SK-N-DZ (cell line): Measurements from ENCODE around the gene AQP4. TPM values are rescaled to one million over a fixed set of nuclear protein-coding genes. Genes with fewer than 3 reads are reported as not detected.
A peak's percentile ranks its signal among the peaks of the same experiment; 100 is the strongest.

ENCODE experiments used
- DNase-seq: peaks from one replicate; pipeline ENCODE4 v3.0.0-alpha.2; 2015; ENCODE audit warnings: low spot score
- polyA plus RNA-seq, 2 experiments: library from polyadenylated mRNA; depleted of rRNA; stranded (reverse); fragments of >200 nt; gene quantifications; 2 replicates each; pipeline ENCODE4 v1.2.3, GENCODE V29; 2014

Gene AQP4, protein sequence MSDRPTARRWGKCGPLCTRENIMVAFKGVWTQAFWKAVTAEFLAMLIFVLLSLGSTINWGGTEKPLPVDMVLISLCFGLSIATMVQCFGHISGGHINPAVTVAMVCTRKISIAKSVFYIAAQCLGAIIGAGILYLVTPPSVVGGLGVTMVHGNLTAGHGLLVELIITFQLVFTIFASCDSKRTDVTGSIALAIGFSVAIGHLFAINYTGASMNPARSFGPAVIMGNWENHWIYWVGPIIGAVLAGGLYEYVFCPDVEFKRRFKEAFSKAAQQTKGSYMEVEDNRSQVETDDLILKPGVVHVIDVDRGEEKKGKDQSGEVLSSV
- 0.87 and 6.3 TPM in 2 replicates for polyA plus RNA-seq (2014; cell fraction: cytosol; rRNA removed)
- polyA plus RNA-seq (2014; cell fraction: nucleus; rRNA removed) = 0.85 and 1.4 TPM in 2 replicates

DNA sequence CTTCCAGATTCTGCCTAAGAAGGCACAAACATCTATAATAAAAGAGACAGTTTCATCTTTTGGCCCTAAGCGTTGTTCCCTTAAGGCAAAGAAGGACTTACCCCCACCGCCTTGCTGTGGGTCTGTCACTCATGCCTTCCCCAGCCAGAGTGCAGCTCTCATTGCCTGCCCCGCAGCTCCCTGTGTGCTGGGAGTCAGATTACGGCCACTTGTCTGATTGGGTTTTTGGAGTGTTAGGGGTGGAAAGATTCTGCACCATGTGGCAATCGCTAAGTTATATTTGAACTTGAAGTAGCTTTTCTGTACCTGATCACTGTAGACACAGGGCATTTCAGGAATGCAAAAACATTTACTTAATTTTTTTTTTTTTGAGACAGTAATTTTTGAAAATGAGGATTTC is at the start of gene AQP4:
TSS of gene AQP4 (minus strand) at position 151 of the 400 bp plus-strand sequence. CDS start at position 133, 18 bp downstream.
- DNase-seq = no peak

DNA sequence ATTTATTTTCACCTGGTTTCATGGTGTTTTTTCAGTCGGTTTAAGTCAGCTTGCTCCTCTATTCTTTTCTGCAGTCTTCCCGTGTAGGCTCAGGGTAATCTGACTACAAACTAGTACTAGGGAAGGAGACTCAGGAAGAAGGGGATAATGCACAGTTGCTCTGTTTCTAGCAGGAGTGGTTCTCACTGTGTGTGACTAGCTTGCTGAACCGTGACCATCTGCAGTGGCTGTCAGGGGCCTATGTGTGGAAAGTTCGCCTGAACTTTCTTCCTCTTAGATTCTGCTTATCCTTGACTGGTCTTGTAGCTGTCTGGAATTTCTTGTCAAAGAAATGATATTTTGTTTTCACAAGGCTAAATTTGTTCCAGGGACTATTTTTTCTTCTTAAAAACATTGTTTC is 46.3 kb upstream of the AQP4 start:
- no peak for DNase-seq

DNA sequence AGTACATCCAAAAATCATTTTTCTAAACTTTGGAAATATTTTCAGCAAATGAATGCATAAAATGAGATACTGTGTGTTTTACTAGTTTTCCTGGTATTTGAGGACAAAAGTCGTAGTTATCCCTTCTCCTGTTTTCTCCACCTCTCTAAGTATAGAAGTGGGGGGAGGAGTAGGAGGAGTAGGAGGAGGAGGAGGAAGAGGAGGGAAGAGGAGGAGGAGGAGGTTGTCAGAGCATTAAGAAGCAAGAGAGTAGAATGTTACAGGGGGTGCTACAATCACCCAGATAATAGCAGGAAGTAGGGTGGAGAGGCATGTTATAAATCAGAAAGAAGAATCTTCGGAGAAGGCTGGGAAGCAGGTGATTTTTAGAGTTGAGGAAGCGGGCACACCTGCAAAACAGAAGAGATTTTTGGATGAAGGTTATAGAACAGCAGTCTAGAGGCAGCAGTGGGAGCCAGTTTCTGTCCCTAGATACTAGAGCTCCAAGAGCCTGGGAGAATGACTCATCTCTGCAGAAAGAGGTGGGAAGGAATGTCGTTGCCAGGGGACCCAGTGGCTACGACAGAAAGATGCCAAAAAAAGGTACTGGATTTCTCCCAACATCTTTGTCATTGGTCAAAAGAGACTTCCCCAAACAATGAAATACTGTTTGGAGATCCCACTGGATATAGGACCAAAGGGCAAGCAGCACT is 44.2 kb upstream of the AQP4 start:
- DNase-seq = no peak

DNA sequence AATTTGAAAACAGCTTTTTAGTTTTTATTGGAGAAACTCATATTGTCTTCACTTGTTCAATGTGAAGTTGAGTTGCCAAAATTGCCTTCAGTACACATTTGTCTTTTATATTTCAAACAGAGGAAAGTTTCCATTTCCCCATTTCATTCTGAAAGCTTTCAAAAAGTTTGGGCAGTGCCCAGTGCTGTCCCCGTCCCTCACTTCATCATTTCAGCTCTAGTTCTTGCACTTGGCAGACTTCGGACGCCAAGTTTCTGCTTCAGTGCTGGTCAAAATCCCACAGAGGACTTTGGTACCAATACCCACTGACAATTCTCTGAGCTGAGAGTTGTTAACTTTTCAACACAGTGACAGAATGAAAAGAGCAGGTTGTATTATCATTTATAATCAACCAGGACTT is 43.4 kb upstream of the AQP4 start:
- no peak for DNase-seq

DNA sequence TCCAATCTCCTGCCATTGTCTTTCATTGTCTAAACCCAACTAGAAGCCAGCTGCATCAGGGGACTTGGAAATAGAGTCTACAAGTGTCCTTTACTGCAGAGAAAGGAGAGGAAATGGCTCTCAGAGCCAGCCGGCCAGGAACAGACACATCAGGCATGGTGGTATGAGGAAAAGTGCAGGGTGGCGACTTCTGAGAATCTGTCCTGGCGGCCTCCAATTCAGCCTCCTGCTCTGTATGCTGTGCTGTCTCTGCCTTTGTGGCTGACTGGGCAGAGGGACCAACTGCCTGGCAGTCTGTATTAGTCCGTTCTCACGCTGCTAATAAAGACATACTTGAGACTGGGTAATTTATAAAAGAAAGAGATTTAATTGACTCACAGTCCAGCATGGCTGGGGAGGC is 36.8 kb upstream of the AQP4 start:
- DNase-seq = no peak

DNA sequence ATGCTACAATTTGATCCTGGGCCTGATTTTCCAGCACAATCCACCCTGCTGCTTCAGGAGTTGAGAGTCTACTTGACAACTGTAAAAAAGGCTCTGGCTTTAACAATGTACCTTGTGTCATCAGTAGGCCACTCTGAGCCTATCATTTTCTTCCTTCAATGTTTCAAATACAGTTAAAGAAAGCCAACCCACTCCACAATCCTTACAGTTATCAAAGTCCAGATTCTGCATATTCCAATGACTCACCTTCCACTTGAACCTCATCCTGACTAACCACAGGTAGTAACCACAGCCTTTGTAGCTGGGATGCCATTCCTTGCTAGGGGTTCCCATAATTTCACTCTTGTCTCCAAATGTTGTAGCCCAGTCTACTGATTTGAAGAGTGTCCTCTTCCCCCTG is 35.5 kb upstream of the AQP4 start:
- DNase-seq = no peak

DNA sequence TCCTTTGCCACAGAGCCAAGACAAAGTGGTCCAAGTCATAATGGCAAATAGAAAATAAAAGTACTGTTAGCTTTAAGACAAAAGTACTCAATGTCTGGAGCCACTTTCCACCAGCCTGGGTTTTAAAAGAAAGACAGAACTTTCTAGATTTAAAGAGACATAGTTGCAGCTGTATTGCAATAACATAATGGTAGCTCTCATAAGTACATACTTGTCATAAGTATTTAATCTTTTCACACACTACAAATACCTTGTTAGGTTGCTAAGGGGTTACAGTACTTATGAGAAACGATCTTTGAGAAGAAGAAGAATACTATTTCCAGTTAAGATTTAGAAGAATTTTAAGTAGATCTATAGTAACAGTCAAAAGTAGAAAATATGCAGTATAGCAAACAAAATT is 28.9 kb upstream of the AQP4 start:
- DNase-seq = no peak

DNA sequence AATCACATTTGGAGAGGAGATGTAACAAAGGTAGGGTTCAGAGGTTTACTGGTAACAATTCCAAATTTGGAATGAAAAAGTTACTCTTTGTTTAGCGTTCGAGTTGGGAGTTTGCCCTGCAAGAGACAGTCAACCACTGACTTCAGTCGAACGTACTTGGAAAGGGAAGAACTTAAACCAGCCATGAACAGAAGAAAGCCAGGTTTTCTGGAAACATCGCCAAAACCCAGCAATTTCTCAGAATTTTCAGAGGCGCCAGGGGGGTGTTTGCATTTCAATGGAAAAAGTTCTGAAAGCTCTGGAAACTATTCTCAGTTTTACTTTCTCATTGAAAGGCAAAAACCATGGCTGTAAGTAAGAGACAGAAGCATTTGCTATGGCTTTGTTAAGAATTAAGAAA is 28.5 kb upstream of the AQP4 start:
- no peak for DNase-seq

DNA sequence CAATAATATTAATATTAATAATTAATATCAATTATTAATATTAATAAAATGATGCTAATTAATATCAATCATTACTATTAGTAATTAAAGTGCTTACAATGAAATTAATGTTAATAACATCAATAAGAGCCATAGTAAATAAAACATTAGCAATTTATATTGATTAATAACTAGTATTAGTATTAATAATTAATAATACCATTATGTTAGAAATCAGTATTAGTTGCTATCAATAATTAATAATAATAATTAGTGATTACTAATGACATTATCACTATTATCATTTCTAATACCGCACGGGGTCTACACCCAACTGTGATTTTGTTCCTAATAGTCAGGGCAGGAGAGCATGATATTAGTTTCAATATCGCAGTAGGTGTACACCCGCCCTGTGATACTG is 22.8 kb upstream of the AQP4 start:
- DNase-seq = no peak

DNA sequence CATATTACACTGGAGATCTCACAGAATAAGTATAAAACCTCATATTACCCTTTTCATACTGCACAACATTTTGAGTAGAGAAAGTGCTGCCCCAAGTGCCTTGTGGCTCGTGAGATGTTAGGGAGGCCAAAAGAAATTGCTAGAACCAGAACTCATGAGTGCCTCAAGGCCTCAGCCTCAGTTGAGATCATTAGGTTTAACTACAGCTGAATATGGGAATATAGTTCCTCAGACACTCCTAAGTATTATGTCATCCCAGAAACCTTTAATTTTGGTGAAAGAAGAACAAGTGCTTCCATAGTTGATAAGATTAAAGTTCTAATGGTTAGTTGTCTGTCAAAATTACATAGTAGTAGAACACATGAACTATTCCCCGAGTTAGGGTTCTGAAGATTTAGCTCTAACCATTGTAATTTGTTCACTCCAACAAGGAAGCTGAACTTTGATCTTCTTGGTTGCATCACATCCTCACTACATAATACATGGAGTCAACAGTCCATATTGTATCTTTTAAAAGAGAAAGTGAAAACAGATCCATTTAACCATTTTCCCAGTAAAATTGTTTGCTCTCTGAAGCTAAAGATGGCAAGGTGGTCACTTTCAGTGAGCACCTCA is 9.6 kb upstream of the AQP4 start:
- no peak for DNase-seq

DNA sequence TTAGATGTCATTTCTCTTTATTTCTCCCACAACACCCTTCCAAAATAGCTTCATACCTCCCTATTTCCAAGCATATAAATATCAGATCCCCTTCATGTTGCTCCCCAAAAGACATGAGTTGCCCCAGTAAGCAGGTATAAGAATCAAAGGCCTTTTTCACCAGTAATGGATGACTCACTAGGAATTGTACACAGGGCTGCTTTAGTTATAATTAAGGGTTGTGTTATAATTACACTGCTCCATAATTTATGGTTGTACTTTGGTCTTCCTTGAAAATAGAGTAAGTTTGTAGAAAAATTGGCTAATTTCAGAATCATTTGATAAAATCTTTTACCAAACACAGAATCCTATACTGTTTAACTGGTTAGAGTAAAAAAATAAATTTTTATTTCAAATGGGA is 8.8 kb upstream of the AQP4 start:
- DNase-seq = no peak

DNA sequence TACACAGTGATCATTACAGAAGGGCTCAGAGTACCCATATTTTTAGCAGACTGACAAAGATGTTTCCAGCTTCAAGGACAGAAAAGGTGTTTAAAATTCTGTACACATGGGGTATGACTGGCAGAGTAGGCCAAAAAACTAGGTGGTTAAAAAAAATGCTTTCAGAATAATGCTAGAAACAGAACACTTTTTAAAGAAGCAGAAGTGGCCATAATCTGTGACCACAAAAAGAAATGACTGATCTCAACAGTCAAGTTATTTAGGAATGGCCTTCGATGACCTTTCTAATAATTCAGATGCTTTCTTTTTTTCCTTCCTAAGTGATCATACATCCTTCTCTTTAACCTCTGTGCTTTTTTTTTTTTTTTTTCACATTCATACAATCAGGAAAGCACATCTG is 4.1 kb upstream of the AQP4 start:
- DNase-seq = no peak

DNA sequence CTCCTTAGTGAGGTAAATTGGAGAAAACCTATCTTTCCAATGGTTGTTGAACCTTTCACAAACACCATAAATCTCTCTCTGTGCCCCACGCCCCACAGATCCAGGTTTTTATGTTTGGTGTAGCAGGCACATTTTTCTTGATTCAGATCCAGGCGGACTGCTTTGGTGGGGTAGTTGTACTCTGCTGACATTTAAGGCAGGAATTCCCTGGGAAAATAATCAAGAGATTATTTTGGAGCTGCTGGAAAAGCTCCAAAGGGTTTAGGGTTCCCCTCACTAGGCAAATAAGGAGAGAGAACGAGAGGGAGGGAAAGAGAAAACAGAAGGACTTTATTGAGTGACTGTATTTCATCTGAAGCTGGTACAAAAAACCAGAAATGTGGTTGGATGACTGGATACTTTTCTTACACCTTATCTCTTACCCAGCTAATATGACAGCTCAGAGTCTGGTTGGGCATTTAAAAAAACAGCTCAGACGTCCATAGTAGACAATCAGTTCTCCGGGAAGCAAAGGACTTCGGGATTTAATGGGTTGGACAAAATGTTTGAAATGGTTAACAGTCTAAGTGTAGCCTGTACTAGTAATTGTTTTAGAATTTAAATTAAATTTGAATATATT is 3.6 kb upstream of the AQP4 start:
- DNase-seq = peak; percentile 26

DNA sequence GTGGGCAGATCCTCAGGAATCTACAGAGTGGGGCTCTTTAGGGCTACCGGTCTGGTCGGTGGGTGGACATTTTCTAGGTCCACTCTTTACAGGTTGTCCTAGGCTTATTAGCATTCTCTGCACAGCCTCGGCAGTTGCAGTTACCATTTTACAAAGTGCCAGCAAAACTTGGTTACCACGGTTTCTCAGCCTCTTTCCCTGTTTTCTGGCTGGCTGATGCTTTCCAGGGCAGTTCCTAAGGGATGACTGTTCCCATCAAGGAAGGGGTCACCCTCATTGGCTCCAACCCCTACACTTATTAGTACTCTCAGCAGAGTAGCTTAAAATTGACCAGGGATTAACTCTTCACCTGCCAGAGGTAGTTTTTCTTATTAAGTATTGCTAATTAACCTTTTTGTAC is 2.0 kb upstream of the AQP4 start:
- DNase-seq = no peak

DNA sequence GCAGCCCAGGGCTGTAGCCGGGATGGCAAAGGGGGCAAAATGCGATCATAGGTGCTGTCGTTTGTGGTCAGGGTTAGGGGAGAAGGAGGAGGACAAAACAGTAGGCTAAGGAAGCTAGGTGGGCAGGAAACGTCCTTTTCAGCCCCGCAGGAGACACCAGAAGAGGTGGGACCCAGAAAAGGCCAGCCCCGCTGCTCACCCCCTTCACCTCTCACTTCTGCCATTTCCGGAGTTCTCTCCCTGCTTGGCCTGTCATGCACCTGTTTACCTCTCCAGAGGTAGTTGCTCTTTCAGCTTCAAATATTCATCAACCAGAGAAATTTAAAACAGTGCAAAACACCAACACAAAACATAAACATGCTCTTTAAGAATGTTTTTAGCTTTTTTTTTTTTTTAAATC is 849 bp downstream of the AQP4 start:
- DNase-seq = no peak

DNA sequence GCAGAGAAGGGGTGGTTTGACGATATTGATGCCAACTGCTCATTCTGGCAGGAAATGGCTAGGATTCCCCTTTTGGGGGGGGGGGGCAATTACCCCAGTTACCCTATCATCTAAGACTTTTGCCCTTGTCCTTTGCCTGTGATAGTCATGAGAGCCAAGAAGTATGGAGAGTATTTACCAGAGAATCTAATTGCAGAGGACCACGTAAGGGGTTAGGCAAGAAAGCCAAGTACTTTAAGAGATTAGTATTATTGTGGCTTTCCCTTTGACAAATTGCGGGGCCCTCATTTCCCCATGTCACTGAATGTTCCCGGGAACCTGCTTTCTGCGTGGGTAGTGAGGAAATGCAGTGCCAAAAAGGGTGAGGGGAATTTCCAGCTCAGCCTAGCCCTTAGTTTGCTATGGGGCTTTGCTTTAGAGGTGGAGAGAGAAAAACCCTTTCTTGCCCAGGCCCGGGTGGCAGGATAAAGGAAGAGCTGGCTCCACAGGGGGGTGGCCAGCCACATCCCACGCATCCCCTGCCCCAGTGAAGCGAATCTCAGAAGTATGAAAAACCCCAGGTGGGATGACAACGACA is 1.5 kb downstream of the AQP4 start:
- DNase-seq = no peak

DNA sequence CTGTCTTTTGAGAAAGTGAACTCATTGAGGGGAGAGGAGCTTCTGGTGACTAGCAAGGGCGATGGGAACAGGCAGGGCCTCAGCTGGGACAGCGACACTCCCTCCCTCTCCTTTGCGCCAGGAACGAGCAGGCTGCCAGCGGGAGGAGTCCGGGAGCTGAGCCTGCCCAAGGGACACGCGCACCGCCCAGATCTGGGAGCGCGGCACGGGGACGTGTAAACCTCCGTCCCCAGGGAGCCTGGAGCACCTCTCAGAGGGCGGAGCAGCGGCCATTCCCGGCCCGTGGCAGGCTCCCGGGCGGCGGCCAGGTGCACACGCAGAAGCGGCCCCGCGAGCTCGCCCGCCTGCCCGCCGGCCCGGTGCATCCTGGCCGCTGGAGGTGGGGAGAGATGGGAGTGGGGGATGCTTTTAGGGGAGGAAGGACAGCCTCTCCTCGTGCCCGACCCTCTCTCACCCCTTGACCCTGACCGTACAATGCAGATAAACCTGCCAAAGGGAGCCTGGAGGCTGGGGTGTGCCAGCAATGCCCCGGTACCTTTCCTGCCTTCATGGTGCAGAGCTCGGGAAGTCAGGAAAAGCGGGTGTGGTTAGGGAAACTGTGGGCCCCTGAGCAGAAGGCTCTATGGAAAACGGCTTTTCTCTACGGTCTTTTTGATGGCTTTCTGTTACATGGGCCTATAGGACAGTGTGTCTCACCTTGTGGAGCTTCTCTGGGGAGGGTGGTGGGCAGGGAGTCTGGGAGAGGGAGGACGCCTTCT is 2.2 kb downstream of the AQP4 start:
- peak; percentile 66 for DNase-seq

DNA sequence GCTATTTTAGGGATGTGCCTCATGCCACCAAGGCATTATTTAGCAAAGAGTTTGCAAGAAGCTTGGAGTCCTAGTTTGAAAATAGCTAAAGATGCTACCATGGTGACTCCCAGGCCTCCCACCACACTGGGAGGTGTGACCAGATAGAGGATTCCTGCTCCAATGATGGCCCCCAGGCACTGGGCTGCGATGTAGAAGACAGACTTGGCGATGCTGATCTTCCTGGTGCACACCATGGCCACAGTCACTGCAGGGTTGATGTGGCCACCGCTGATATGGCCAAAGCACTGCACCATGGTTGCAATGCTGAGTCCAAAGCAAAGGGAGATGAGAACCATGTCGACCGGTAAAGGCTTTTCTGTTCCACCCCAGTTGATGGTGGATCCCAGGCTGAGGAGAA is 3.4 kb downstream of the AQP4 start:
- DNase-seq = no peak

DNA sequence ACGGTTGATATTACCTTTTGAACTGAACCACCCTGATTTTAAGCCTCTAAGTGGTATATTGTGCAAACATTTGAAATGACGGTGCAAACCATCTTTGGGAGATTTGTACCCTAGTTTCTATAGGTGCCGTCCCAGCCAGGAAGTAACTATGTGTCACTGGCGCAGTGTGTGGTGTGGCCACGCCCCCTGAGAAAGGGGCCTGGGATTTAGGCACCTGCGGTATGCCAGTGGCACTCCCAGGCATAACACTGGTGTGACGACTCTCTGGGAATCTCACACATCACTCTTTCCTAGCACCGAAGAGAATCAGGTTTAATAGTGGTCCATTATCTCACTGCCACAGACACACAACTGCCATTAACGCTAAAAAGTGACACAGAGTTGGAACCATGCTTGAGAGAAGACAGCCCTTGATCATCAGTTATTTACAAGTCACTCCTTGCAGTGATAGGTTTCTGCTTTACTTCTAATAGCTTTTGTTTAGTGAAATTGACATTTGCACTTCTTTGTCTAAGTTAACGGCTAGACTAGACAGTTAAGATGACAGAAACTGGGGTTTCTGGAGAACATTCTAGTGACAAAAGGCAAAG is 11.1 kb downstream of the AQP4 start:
- peak; percentile 83 for DNase-seq

DNA sequence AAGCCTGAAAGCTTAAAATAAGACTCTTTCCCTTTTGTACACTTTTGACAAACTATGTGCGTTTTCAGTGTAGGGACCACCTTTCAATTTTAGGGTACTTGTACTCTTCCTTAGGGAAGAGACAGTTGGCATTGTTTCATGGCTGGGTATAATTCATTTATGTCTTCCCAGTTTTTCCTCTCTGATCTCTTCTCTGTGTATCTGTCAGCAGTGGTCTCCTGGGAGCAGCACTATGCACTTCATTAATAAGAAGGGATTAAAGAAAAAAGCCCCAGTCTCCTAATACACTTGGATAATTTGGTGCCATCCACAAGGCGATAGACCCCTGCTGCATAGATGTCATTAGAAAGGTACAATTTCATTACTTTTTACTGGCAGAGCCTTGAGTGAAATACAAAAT is 12.1 kb downstream of the AQP4 start:
- no peak for DNase-seq

DNA sequence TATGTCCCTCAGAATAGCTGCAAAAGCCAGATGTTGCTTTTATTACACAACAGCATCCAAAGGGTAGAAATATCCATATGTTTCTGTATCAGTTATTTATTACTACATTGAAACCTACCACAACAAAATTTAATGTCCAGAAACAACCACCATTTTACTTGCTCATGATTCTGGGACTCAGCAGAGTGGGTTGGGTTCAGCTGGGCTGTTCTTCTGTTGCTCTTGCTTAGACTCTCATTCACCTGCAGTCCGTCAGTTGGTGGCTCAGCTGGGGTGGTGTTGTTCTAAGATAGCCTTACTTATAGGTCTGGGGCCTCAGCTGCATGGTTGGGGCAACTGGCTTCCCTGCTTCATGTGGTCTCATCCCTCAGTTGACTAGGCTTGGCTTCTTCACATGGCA is 21.7 kb downstream of the AQP4 start:
- DNase-seq = no peak
